H1 (cell line): ENCODE results near the gene SNCAIP.

Experiments
- CTCF ChIP-seq, 3 experiments: IDR thresholded peaks; 1 replicate in 2 of 3; 2 replicates in 1 of 3; pipeline versions ENCODE4 v1.5.1 to v1.6.1; 2011; ENCODE audit warnings: low read length in 3 of 3, mild to moderate bottlenecking in 3 of 3, inconsistent platforms in 2 of 3, low read depth in 1 of 3, moderate library complexity in 1 of 3; ENCODE audit not compliant: insufficient read depth in 1 of 3; ENCODE audit errors: control extremely low read depth in 1 of 3
- EP300 ChIP-seq, 2 experiments: IDR thresholded peaks; 1 replicate in 1 of 2; 2 replicates in 1 of 2; pipeline ENCODE4 v1.6.1; 2011 to 2012; ENCODE audit warnings: low read depth in 2 of 2, low read length in 2 of 2, mild to moderate bottlenecking in 2 of 2, borderline replicate concordance in 1 of 2, inconsistent platforms in 1 of 2, moderate library complexity in 1 of 2
- MAX ChIP-seq: IDR thresholded peaks from 2 replicates; pipeline ENCODE4 v1.6.1; 2012; ENCODE audit warnings: inconsistent platforms
- PHF8 ChIP-seq: fragments of 200-600 bp; sonication (generic); conservative IDR thresholded peaks from 2 replicates; pipeline ENCODE4 v1.7.1; 2012; ENCODE audit warnings: low read depth, mild to moderate bottlenecking, inconsistent platforms, low read length, moderate library complexity
- POLR2AphosphoS5 ChIP-seq: IDR thresholded peaks from 2 replicates; pipeline ENCODE4 v1.6.1; 2011; ENCODE audit warnings: low read depth, low read length

GRCh38 chr5:122500245-122501088 is 188.4 kb downstream of the SNCAIP start:
- TF ChIP-seq CTCF (IDR thresholded peaks at IDR 0.05; ENCODE audit: control extremely low read depth in 1 of 3, insufficient read depth in 1 of 3, low read depth in 1 of 3, low read length in 3 of 3) = peak; percentile 72 to 82 (median 74)
- no peak for TF ChIP-seq POLR2AphosphoS5
- TF ChIP-seq MAX = no peak
- TF ChIP-seq PHF8 = no peak
- TF ChIP-seq EP300 (IDR thresholded peaks at IDR 0.05; ENCODE audit: borderline replicate concordance in 1 of 2, low read depth in 2 of 2, low read length in 2 of 2) = no peak
